Body of pancreas (tissue), 4 donors: ENCODE data around the gene PKN1. TPM values are rescaled to one million over a fixed set of nuclear protein-coding genes. Genes with fewer than 3 reads are reported as not detected.

Source experiments
- ATAC-seq: fragments of 150-250 bp; one replicate; pipeline ENCODE4 v1.9.1; 2016
- DNase-seq, 4 donors: peaks; one replicate each; pipeline ENCODE4 v3.0.0-alpha.2; 2019
- H3K27ac ChIP-seq, 4 donors: fragments of 200-600 bp; sonication (generic); 1 replicate in 3 of 4; 2 replicates in 1 of 4; pipeline versions ENCODE4 v1.5.1 to v1.6.1; 2016 to 2019; ENCODE audit warnings: mild to moderate bottlenecking in 1 of 4, mixed read lengths in 1 of 4, moderate library complexity in 1 of 4
- H3K27me3 ChIP-seq, 2 donors: fragments of 200-600 bp; sonication (generic); one replicate each; pipeline ENCODE4 v1.6.0; 2016; ENCODE audit warnings: mild to moderate bottlenecking in 1 of 2
- H3K36me3 ChIP-seq, 2 donors: fragments of 200-600 bp; sonication (generic); replicated peaks in 1 of 2; 2 replicates each; pipeline ENCODE4 v1.5.1; 2016; ENCODE audit warnings: low read depth in 2 of 2; ENCODE audit not compliant: insufficient read depth in 1 of 2
- H3K4me1 ChIP-seq: fragments of 200-600 bp; sonication (generic); one replicate; pipeline ENCODE4 v1.6.0; 2016
- H3K4me3 ChIP-seq, 2 donors: fragments of 200-600 bp; sonication (generic); 1 replicate in 1 of 2; 2 replicates in 1 of 2; pipeline ENCODE4 v1.5.1; 2016 to 2019
- H3K9me3 ChIP-seq, 3 donors: fragments of 200-600 bp; sonication (generic); 1 replicate in 2 of 3; 2 replicates in 1 of 3; pipeline ENCODE4 v1.5.1; 2016
- POLR2A ChIP-seq, 3 donors: fragments of 450-650 bp; IDR thresholded peaks; one replicate each; pipeline ENCODE4 v1.6.1; 2016; ENCODE audit warnings: antibody characterized with exemption in 3 of 3, mild to moderate bottlenecking in 2 of 3
- WGBS, 2 donors: methylation state at CpG; one replicate each; pipeline ENCODE4 v1.1.5; 2017; 5-methylcytosine and 5-hydroxymethylcytosine counted together
- intact Hi-C: fragments of 100-400 bp; cut with DNase I; formaldehyde crosslinking; loops from one replicate; pipeline ENCODE4 v1.15.1; 2023
- total RNA-seq, 2 donors: library from RNA; depleted of rRNA; stranded (reverse); fragments of >200 nt; gene quantifications; one replicate each; pipeline ENCODE4 v1.1.0, GENCODE V29; 2016
- TF ChIP-seq, protein P1 (sequence below), 7 experiments: fragments of 450-650 bp in 4 of 7; fragments of 200-600 bp in 3 of 7; sonication (generic) in 3 of 7; IDR thresholded peaks; one replicate each; pipeline ENCODE4 v1.5.1; 2016 to 2019; ENCODE audit warnings: antibody characterized with exemption in 7 of 7

The PKN1 gene
- total RNA-seq, 2 donors from 2014 or later = 82.5 to 83.4 TPM

DNA sequence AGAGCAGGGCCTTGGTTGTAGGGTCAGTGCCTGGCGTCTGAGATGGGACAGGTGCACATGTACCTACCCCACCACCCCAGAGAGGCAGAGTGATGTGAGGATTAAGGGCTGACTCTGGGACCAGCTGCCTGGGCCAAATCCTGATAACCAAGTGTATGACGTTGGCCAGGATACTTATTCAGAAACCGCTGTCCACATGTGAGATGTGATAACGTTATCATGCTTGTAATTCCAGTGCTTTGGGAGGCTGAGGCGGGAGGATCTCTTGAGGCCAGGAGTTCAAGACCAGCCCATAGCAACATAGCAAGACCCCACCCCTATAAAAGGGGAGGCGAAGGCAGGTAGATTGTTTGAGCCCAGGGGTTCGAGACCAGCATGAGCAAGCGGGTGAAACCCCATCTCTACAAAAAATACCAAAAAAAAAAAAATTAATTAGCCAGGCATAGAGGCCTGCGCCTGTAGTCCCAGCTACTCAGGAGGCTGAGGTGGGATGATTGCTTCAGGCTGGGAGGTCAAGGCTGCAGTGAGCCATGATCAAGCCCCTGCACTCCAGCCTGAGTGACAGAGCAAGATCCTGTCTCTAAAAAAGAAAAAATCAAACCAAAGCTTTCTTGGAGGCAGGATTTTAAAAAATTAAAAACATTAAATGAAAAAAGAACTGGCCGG is 41.8 kb upstream of the PKN1 start:
- intact Hi-C loops = no loop called here
- TF ChIP-seq, protein P1, sequence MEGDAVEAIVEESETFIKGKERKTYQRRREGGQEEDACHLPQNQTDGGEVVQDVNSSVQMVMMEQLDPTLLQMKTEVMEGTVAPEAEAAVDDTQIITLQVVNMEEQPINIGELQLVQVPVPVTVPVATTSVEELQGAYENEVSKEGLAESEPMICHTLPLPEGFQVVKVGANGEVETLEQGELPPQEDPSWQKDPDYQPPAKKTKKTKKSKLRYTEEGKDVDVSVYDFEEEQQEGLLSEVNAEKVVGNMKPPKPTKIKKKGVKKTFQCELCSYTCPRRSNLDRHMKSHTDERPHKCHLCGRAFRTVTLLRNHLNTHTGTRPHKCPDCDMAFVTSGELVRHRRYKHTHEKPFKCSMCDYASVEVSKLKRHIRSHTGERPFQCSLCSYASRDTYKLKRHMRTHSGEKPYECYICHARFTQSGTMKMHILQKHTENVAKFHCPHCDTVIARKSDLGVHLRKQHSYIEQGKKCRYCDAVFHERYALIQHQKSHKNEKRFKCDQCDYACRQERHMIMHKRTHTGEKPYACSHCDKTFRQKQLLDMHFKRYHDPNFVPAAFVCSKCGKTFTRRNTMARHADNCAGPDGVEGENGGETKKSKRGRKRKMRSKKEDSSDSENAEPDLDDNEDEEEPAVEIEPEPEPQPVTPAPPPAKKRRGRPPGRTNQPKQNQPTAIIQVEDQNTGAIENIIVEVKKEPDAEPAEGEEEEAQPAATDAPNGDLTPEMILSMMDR (IDR thresholded peaks at IDR 0.05) = no peak
- TF ChIP-seq POLR2A (IDR thresholded peaks at IDR 0.05) = no peak
- Histone ChIP-seq H3K27ac (no peak overlapping the region), H3K4me1 (no peaks in the 10 kb centered on the region), H3K27me3 (no peaks in the 10 kb centered on the region), H3K4me3 (no peak overlapping the region), H3K36me3 (peaks cover 0 to 7% of the 10 kb centered on the region in 2 donors), H3K9me3 (no peaks in the 10 kb centered on the region)
- DNase-seq = no peak
- ATAC-seq = no peak
- WGBS, 2 donors = 80 to 86% methylated on average over 9 to 10 of the region's 10 CpGs

DNA sequence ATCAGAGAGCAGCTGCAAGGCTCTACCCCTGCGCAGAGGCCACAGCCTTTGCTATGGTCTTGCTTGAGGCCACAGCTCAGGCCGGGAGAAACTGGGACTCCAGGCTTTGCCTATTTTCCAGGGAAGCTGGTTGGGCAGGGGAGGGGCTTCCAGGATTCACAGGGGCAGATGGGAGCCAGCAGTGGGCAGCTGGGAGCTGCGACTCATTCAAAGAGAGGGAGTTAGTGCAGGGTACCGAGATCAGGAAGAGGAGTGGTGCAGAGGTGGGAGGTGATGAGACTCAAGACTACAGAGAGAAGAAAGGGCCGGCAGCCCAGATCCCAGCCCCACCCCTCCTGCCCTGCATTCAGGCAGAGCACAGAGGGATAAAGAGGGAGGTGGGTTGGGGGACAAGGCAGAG is 39.8 kb upstream of the PKN1 start:
- Histone ChIP-seq H3K27ac (no peak overlapping the region), H3K9me3 (no peaks in the 10 kb centered on the region), H3K36me3 (peaks cover 0 to 10% of the 10 kb centered on the region in 2 donors), H3K27me3 (no peaks in the 10 kb centered on the region), H3K4me3 (no peak overlapping the region), H3K4me1 (no peaks in the 10 kb centered on the region)
- intact Hi-C loops = no loop called here
- TF ChIP-seq, protein P1 (IDR thresholded peaks at IDR 0.05) = no peak
- TF ChIP-seq POLR2A (IDR thresholded peaks at IDR 0.05) = no peak
- DNase-seq (no peak), ATAC-seq (no peak)
- 78 to 79% methylated on average over 5 of the region's 5 CpGs for WGBS, 2 donors

DNA sequence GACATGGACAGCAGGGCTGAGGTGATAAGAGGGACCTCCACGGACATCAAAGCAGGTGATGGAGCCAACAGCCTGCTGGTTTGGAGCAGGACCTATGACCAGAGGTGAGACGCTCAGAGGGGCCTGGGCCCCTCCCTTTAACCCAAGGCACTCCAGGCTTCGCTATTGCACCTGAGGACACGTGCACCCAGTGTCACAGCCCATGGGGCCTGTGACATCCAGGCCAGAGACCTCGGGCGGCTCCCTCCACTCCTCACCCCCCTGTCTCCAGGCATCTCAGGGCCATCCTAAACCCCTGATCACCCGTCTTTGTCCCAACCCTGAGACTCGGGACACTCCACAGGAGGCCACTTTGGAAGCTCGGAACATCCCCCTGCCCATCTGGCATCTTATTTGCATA is 38.9 kb upstream of the PKN1 start:
- H3K27ac ChIP-seq = no peak overlapping the region
- TF ChIP-seq POLR2A (IDR thresholded peaks at IDR 0.05) = no peak
- TF ChIP-seq, protein P1 (IDR thresholded peaks at IDR 0.05) = no peak
- DNase-seq (no peak), ATAC-seq (no peak)
- intact Hi-C loops = no loop called here
- peaks cover 0 to 10% of the 10 kb centered on the region in 2 donors for H3K36me3 ChIP-seq
- H3K4me1 ChIP-seq = no peaks in the 10 kb centered on the region
- no peaks in the 10 kb centered on the region for H3K27me3 ChIP-seq
- H3K9me3 ChIP-seq = no peaks in the 10 kb centered on the region
- WGBS, 2 donors = 79 to 86% methylated on average over 4 to 9 of the region's 9 CpGs
- no peak overlapping the region for H3K4me3 ChIP-seq

DNA sequence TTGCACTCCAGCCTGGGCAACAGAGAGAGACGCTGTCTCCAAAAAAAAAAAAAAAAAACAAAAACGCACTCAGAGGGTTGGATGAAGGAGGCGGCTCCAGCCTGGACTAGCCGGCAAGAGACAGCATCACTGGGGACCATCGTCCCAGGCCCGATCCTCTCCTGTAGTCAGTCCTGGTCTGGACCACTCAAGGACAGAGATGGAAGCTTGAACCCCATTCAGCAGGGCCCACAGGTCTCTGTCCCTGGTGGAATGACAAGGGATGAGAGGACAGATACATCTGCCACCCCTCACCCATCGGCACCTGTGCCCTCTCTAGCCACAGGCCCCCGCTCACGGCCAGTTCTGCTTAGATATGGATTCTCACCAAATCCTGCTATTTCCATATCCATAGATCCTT is 37.8 kb upstream of the PKN1 start:
- H3K36me3 ChIP-seq = peaks cover 0 to 10% of the 10 kb centered on the region in 2 donors
- DNase-seq = no peak
- H3K27ac ChIP-seq = no peak overlapping the region
- intact Hi-C loops = no loop called here
- no peaks in the 10 kb centered on the region for H3K27me3 ChIP-seq
- no peak overlapping the region for H3K4me3 ChIP-seq
- WGBS, 2 donors = 88 to 94% methylated on average over 6 to 9 of the region's 9 CpGs
- no peaks in the 10 kb centered on the region for H3K4me1 ChIP-seq
- ATAC-seq = no peak
- H3K9me3 ChIP-seq = no peaks in the 10 kb centered on the region
- TF ChIP-seq, protein P1 (IDR thresholded peaks at IDR 0.05) = no peak
- no peak for TF ChIP-seq POLR2A (IDR thresholded peaks at IDR 0.05)
